Middle frontal gyrus (tissue), 1 donor: ENCODE measurements around the gene GSAP.

Experiments
- DNase-seq: peaks from one replicate; pipeline ENCODE4 v3.0.0-alpha.2; 2015; ENCODE audit warnings: low spot score; ENCODE audit errors: extremely low spot score

GSAP gene

GRCh38 chr7:77329466-77330168, 86.5 kb downstream of the GSAP start:
- no peak for DNase-seq

- DNase-seq: no peak
These were observed 87.5 kb downstream of the GSAP start for GRCh38 chr7:77328669-77329068.

- no peak for DNase-seq
These were observed 88.1 kb downstream of the GSAP start for GRCh38 chr7:77327932-77328628.

- DNase-seq: no peak
These were observed 88.8 kb downstream of the GSAP start for GRCh38 chr7:77327067-77327931.

- no peak for DNase-seq
These were observed 90.0 kb downstream of the GSAP start for GRCh38 chr7:77326131-77326530.

GRCh38 chr7:77321300-77321699, 94.8 kb downstream of the GSAP start:
- no peak for DNase-seq

- no peak for DNase-seq
These were observed 95.4 kb downstream of the GSAP start for GRCh38 chr7:77320714-77321113.

GRCh38 chr7:77320137-77320536, 96.0 kb downstream of the GSAP start:
- no peak for DNase-seq

- DNase-seq: no peak
These were observed 98.1 kb downstream of the GSAP start for GRCh38 chr7:77318019-77318418.

- DNase-seq: no peak
These were observed 99.8 kb downstream of the GSAP start for GRCh38 chr7:77316219-77316978.

- no peak for DNase-seq
These were observed 101.0 kb downstream of the GSAP start for GRCh38 chr7:77315182-77315591.

GRCh38 chr7:77313876-77314480, 102.2 kb downstream of the GSAP start:
- DNase-seq: no peak

GRCh38 chr7:77313085-77313484, 103.1 kb downstream of the GSAP start:
- no peak for DNase-seq

- no peak for DNase-seq
These were observed 105.2 kb downstream of the GSAP start for GRCh38 chr7:77310982-77311381.

- no peak for DNase-seq
These were observed 106.4 kb downstream of the GSAP start for GRCh38 chr7:77309714-77310220.

- no peak for DNase-seq
These were observed 107.4 kb downstream of the GSAP start for GRCh38 chr7:77308792-77309191.

GRCh38 chr7:77306231-77307067, 109.7 kb downstream of the GSAP start:
- DNase-seq: no peak

GRCh38 chr7:77295549-77295948, 120.6 kb downstream of the GSAP start:
- no peak for DNase-seq

- no peak for DNase-seq
These were observed 123.1 kb downstream of the GSAP start for GRCh38 chr7:77293046-77293445.

GRCh38 chr7:77290425-77290824, 125.7 kb downstream of the GSAP start:
- DNase-seq: no peak
